Stimulated activated CD8-positive, alpha-beta memory T cell treated with anti-CD3 and anti-CD28 coated beads, Interleukin-4, amount 100 ng/mL, for 48 hours (primary cell): ENCODE measurements around the gene SFXN2.
A peak's percentile ranks its signal among the peaks of the same experiment; 100 is the strongest.
"Not testable (repeated sequence)": the region's sequence is repeated elsewhere in the genome, so short reads cannot be mapped to it uniquely, and the experiment has no call there.

Experiments
- DNase-seq: peaks from one replicate; pipeline ENCODE4 v3.0.0-alpha.2; 2020

The SFXN2 gene

DNA sequence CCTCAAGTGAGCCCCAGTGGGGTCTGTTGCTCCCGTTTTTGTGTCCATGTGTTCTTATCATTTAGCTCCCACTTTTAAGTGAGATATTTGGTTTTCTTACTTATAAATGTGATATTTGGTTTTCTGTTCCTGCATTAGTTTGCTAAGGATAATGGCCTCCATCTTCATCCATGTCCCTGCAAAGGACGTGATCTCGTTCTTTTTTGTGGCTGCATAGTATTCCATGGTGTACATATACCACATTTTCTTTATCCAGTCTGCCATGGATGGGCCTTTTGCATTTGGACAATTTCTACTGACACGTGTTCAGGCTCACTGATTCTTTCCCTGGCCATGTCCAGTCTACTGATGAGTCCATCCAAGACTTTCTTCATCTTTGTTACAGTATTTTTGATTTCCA lies 9.6 kb downstream of the SFXN2 start:
- DNase-seq: no peak

DNA sequence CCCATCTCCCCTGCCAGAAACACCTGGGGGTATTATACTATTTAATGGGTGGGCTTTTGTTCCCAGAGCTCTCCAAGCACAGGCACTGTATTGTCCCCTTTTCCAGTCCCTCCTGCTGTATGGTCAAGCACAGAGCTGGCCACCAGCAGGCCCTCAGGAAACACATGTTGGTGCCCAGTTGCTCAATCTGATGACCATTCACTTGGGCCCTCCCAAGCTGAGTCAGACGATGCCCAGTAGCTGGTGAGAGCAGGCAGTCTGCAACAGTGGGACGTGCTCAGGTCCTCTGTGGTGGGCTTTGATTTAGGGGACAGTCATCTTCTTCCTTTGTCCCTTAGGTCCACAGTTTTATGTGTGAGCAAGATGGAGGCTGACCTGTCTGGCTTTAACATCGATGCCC lies 11.8 kb downstream of the SFXN2 start:
- DNase-seq: no peak

DNA sequence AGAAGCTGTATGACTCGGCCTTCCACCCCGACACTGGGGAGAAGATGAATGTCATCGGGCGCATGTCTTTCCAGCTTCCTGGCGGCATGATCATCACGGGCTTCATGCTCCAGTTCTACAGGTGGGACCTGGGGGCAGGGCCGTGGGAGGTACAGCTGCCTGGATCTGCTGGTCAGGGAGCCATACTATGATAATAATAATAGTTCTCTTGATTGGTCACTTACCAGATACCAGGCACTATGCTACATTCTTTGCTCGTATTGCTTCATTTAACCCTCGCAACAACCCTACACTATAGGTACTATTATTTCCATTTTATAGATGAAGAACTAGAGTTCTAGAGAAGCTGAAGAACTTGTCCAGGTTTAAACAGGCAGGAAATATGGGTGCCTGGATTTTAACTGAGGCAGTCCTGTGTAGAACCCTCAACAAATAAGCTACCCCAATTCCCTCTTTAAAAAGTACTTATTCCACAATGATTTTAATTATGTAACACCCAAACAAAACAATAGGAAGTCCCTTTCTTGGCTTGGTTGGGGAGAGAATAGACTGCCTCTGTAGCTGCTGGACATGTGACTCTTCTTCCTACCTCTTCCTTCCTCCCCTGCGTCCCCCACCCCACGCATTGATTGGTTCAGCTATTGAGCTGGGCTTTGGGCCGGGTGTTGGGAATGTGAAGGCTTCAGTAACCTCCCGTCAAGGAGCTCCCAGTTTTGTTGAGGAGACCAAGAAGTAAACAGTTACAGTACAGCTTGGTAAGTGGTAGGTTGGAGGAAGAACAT lies 12.8 kb downstream of the SFXN2 start:
- DNase-seq: no peak

DNA sequence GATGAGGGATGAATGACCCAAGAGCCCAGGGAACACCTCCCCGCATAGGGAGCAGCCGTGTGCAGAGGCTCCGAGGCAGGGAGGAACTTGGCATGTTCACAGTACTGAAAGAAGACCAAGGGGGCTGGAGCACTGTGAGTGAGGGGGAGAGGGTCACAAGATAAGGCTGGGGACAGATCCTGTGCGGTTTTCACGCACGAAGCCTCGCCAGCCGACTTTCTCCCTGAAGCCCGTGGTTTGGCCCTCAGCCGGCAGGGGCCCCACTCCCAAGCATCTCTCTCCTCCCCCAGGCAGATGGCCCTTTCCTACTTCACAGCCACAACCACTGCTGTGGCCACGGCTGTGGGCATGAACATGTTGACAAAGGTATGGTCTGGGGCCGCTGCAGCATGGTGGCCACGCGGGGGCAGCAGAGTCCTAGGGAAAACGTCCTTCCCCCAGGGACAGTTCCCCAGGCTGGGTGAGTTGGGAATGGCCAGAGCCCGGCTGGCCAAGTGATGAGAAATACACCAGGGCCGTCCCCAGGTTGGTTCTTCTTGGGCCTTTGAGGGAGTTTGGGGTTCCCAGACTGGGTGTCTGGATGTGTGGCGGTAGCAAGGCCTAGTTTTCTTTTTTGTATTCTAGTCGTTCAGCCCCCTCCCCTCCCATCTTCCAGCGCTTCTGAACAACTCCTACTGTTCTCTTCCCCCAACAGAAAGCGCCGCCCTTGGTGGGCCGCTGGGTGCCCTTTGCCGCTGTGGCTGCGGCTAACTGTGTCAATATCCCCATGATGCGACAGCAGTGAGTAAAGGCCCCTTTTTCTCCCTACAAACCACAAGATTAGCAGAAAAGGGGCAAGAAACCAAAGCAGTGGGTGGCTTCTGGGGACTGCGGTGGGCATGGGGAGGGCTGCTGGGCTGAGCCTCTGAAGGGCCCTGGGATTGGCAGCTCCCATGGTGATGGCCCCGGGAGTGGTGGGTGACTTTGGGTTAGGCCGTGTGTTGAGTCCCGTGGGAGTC lies 14.9 kb downstream of the SFXN2 start:
- peak; percentile 83 for DNase-seq

DNA sequence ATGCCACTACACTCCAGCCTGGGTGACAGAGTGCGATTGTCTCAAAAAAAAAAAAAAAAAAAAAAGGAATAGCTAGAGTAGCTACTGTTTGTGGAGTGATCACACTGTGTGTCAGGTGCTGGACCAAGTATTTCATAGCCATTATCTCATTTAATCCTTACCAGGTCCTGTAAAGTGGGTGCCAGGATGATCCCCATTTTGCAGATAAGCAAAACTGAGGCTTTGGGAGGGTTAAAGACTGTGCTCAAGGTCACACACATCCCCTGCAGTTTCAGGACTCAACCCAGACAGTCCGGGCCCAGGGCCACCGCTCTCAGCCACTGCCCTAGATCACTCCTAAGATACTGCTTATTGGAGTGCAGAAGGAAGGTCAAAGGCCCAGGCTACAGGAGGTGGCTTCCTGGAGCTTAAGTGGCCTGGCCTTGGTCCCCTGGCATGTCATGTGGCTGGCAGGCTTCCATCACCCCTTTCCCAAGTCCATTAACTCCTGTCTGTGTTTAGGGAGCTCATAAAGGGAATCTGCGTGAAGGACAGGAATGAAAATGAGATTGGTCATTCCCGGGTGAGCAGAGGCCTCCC lies 16.9 kb downstream of the SFXN2 start:
- no peak for DNase-seq

DNA sequence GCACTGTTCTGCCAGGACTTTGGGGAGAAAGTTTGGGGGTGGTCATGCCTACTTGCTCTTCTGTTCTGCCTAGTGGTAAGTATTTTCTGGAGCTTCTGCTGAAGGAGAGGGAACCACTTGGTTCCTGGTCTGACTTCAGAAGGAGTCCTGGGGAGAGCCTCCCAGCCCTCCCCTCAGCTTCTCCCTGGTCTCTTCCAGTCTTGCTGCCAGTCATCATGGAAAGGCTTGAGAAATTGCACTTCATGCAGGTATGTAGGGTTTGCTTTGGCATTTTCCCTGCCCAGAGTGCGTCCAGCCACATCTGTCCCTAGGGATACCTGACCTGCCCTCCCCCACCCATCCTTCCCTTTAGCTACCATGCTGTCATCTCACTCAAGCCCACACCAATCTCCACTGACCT lies 18.2 kb downstream of the SFXN2 start:
- DNase-seq: no peak

DNA sequence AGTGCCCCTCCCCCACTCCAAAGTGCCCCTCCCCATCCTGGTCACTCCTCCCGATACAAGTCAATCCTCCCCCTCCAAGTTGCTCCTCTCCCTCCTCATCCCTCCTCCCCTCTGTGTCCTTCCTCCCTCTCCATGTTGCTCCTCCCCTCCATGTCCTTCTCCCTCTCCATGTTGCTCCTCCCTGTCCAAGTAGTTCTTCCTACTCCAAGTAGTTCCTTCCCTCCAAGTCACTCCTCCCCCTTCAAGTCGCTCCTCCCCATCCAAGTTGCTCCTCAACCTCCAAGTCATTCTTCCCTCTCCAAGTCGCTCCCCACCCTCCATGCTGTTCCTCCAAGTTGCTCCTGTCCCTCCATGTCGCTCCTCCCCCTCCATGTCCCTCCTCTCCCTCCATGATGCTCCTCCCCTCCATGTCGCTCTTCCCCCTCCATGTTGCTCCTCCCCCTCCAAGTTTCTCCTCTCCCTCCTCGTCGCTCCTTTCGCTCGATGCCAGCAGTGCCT lies 20.7 kb downstream of the SFXN2 start:
- no peak for DNase-seq

DNA sequence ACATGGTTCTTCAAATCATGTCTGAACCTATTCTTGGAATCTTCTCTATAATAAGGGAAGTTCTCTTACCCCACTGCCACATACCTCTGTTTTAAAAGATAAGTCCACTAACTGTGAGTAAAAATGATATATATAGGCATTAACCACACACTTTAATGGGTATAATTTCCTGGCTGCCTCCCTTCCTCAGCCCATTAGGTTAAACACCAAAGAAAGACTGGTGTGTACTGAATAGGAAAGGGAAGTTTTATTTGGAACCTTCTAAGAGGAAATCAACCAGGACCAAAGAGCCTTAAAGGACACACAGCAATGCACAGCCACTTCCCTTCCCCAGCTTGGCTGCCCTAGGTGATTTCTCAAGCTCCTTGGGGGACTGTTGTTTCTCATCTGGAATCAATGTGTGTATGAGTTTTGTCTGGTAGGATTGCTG lies 24.3 kb downstream of the SFXN2 start:
- DNase-seq: no peak

DNA sequence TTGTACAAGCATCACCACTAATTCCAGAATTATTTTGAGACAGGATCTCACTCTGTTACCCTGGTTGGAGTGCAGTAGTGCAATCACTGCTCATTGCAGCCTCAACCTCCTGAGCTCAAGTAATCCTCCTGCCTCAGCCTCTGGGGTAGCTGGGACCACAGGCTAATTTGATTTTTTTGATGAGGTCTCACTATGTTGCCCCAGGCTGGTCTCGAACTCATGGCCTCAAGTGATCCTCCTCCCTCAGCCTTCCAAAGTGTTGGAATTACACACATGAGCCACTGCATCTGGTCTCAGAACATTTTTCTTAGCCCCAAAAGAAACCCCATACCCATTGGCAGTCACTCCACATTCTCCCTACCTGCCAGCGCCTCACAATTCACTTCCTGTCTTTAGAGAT lies 25.8 kb downstream of the SFXN2 start:
- no peak for DNase-seq

DNA sequence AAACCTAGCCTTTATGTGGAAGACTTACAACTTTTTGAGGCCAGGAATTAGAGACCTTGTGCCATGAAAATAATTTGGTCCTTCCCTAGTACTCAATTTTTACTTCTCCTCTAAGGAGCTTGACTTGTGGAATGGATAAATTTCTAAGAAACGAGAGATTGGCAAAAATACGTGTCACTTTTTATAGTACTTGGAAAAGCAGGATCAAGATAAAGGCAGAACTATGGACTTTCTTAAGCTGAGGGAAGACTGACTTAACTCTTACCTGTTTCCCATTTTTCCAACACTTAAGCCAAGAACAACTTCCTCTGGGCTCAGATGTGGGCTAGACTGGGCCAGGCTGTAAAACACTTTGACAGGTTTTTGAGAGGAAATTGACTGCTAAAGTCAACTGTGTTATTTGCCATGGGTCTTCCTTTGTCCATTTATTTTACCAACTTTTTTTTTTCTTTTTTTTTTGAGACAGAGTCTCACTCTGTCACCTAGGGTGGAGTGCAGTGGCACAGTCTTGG lies 27.3 kb downstream of the SFXN2 start:
- DNase-seq: no peak

DNA sequence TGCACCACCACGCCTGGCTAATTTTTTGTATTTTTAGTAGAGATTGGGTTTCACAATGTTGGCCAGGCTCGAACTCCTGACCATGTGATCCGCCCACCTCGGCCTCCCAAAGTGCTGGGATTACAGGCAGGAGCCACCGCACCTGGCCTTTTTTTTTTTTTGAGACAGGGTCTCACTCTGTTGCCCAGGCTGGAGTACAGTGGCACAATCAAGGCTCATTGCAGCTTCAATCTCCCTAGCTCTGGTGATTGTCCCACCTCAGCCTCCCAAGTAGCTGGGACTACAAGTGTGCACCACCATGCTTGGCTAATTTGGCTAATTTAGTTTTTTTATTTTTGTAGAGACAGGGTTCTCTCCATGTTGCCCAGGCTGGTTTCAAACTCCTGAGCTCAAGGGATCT lies 27.9 kb downstream of the SFXN2 start:
- DNase-seq: not testable (repeated sequence)

DNA sequence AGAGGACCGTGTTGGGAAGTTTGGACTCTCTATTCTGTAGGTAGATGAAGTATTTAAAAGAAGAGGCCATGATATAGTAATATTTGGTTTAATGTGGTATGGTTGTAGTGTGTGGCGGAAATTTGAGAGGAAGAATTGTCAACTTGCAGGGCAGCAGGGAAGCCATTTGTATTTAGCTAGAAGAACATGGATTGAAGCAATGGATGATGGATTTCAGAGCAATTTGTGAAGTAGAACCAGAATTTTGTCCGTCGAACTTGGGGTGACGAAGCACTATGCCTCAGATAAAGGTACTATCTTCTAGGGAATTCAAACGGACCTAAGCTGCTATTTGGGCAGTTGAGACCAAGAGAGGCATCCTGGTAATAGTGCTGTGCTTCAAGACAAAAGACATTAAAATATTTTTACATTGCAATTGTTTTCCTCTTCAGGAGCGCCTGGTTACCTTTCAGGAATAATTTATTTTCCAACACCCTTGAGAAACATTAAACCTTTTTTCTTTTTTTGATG lies 28.7 kb downstream of the SFXN2 start:
- peak; percentile 36 for DNase-seq

DNA sequence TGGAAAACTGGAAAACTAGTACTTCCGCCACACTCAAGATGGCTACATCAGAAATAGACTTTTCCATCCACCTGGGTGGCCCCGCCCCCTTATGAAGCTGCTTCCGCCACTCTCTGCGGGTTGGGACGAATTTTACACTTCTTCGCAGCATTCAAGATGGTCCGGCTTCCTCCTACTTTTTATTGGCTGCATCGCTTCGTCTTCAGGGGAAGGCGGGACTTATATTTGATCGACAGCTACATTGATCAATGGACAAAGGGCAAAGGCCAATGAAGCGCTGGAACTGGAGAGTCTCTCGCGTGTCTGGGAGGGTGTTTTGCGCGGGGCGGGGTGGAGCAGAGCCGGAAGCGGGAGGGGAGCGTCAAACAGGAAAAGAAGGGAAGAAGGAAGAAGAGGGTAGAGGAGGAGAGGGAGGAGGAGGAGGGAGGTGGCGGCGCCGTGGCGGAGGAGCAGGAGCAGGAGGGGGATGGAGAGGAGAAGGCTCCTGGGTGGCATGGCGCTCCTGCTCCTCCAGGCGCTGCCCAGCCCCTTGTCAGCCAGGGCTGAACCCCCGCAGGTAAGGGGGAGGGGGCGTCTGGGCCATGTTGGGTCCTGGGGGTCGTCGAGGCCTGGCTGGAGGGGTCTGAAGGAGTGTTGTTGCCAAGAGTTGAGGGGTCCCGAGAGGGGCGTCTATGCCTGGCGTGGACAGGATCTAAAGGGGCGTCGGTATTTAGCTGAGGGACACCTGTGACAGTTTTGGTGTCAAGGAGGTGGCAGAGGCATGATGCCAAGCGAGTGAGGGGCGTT lies 29.3 kb downstream of the SFXN2 start, which contains the start of gene WBP1L:
Gene WBP1L, plus strand, starts transcription at position 361 of the 786 bp plus-strand sequence. Its CDS starts 106 bp downstream, at position 467.
- peak; percentile 95 for DNase-seq

DNA sequence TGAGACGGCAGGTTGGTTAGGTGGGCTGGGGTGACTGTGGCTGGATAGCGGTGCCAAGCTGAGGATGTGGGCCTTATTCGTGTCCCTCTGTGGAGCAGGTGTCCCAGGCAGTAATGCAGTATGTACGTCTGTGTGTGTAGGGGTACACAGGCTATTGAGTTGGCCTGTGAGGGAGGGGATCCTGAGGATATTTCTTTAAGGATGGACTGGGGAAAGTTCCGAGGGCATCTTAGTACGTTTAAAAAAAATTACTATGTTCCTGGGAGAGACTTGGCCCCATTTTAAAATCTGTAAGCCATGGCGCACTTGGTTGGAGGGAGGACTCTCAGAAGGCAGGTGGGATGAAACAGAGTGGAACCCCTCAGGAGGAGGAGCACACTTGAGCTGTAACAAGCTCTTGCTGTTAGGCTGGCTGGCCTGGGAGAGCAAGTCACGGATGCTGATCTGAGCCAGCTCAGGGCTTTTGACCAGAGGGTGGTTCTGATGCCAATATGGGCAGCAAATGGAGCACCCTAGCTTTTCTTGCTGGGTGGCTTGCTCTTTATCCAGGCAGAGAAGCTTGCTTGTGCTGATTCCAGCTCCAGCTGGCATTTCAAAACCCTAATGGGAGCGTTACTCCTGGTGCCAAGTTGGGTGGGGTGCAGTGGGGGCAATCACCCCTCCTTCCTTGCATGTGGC lies 30.1 kb downstream of the SFXN2 start:
- peak; percentile 40 for DNase-seq

DNA sequence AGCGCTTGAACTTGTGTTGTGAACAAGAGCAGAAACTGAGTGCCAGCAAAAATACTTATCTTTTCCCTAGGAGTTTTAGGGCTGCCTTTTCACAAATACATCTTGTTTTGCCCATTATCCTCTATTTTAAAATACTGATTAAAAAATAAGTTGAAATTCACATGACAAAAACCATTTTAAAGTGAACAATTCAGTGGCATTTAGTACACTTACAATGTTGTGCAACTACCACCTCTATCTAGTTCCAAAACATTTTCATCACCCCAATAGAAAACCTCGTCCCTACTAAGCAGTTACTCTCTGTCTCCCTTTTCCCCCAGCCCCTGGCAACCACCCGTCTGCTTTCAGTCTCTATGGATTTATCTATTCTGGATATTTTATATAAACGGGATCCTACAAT lies 30.7 kb downstream of the SFXN2 start:
- DNase-seq: no peak

DNA sequence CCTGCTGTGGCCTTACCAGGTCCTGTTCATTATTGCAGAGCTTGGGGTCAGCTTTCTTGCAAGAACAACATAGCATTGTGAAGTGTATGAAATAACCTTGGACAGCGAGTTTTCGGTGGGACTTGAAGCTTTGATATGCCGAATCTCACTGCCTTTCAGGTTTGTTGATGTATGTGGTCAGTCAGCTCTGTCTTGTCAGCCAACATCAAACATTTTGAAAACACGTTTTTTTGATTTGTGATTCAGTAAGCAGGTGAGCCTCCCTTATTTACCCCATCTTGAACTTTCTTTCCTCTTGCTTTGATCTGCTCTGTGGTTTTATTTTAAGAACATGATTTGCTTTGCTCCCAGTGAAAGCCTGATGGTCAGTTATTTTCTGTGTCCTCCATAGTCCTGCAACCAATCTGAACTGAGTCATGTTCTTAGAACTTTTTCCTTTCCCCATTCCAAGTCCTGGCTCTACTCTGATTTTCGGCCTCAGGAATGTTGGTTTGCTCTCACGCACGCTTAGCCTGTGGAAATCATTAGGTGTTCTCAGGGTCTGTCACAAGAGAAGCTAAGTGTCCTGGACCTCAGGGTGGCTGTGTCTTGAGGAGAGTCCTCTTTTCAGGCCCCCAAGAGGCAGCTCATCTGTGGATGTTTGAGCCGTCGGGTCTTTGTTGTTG lies 38.0 kb downstream of the SFXN2 start:
- DNase-seq: no peak

DNA sequence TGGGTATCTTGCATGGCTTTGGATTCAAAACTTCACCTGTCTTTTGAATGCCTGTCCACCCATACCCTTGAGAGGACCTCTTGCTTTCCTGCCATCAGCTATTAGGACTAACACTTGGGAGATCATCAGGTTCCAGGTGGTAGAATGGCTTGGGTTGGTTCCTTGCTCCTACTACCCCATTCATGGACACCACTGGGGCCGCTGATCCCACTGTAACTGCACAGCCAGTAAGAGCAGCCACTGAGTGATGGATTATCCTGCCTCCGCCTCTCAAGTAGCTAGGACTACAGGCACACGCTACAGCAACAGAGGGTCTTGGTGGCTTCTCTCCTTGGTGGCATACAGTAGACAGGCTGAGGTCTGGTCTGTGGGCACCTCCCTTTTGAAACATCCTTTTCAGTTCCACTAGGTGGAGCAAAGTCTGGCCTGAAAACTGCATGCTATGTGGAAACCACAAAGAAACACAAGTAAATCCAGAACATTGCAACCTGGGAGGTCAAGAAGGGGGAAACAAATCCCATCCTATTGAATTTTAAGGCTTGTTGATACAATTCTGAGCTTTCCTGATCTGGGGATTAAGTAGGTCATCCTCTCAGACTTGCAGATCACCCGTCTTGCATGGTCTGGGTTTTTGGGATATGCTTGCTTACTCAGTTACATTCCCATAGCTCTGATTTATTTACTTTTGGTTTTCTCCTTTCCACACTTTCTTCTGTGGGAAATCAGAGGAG lies 38.7 kb downstream of the SFXN2 start:
- no peak for DNase-seq

DNA sequence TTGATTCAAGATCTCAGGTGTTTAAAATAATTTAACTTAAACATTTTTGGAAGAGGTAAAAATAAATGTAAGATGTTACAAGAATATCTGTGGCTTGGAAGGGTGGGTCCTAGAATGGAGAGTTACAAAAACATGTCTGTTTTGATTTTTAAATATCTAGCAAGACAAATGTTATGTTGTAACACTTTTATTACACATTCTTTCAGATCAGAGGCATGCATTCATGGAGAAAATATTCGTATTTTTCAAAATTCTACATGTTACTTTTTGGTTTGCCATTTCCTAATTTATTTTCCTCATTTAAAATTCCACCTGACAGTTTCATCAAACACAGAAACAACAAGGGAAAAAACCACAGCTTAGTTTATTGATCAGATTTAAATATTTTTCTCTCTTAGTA lies 39.3 kb downstream of the SFXN2 start:
- DNase-seq: no peak

DNA sequence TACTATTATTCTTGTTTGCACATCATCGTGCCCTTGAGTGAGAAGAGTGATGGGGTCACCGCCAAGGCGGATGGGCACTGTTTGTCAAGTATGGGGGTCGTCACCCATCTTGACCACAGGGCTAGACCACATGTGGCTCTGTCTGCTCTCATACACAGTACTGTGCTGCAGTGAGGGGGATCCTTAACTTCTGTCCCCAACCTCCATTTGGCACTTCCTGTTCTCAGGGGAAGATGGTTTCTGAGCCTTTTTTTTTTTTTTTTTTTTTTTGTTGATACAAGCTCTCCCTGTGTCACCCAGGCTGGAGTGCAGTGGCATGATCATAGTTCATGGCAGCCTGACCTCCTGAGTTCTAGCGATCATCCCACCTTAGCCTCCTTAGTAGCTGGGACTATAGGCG lies 42.9 kb downstream of the SFXN2 start:
- DNase-seq: no peak
